ENCODE results near the gene POLD4.

The POLD4 gene

DNA sequence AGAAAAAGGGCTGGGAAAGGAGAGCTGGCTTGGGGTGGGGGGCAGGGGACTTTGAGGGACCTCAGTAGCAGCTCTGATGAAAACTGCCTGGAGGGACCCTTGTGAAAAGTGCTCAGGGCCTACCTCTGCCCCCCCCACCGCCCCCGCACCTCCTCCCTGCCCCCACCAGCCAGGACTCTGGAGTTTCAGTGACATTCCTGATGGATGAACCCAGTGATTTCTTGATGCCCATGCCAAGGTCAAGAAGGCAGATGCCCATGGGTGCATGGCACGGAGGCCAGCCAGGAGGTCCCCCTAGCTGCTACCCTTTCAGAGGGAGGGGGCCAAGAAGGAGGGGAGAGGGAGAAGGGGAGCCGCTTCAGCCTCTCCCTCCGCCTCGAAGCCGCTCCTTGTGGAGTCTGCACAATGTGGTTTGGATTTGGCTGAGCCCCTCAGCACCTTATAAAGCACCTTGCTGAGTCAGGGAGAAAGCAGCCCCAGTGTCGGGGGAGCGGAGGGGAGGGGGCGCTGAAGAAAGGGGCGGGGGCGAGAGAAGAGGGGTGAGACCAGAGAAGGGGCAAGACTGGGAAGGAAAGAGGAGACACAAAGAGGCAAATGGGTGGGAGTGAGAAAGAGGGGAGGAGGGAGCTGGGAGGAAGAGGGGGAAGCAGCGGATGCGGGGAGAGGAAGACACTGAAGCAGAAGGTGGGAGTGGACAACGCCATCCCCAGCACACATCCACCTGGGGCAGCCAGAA is 22.1 kb upstream of the POLD4 start:
- TF ChIP-seq SIN3A (IDR thresholded peaks at IDR 0.05; ENCODE audit: borderline replicate concordance, insufficient read depth, low read length) (no peak), FOXP2 (optimal IDR thresholded peaks at IDR 0.05; ENCODE audit: borderline replicate concordance, extremely low read depth, extremely low read length, insufficient read depth) (no peak), POLR2AphosphoS5 (IDR thresholded peaks at IDR 0.05; ENCODE audit: low read depth, low read length) (no peak), TAF1 (IDR thresholded peaks at IDR 0.05; ENCODE audit: borderline replicate concordance, insufficient read depth, low read length) (no peak)

- TF ChIP-seq POLR2AphosphoS5 (IDR thresholded peaks at IDR 0.05; ENCODE audit: low read depth, low read length) (no peak), FOXP2 (optimal IDR thresholded peaks at IDR 0.05; ENCODE audit: borderline replicate concordance, extremely low read depth, extremely low read length, insufficient read depth) (no peak), TAF1 (IDR thresholded peaks at IDR 0.05; ENCODE audit: borderline replicate concordance, insufficient read depth, low read length) (no peak), REST (IDR thresholded peaks at IDR 0.05; ENCODE audit: insufficient read depth in 1 of 2, low read depth in 2 of 2, low read length in 2 of 2) (no peak), SIN3A (IDR thresholded peaks at IDR 0.05; ENCODE audit: borderline replicate concordance, insufficient read depth, low read length) (no peak)
Measured at GRCh38 chr11:67374571-67375281, 21.4 kb upstream of the POLD4 start.

DNA sequence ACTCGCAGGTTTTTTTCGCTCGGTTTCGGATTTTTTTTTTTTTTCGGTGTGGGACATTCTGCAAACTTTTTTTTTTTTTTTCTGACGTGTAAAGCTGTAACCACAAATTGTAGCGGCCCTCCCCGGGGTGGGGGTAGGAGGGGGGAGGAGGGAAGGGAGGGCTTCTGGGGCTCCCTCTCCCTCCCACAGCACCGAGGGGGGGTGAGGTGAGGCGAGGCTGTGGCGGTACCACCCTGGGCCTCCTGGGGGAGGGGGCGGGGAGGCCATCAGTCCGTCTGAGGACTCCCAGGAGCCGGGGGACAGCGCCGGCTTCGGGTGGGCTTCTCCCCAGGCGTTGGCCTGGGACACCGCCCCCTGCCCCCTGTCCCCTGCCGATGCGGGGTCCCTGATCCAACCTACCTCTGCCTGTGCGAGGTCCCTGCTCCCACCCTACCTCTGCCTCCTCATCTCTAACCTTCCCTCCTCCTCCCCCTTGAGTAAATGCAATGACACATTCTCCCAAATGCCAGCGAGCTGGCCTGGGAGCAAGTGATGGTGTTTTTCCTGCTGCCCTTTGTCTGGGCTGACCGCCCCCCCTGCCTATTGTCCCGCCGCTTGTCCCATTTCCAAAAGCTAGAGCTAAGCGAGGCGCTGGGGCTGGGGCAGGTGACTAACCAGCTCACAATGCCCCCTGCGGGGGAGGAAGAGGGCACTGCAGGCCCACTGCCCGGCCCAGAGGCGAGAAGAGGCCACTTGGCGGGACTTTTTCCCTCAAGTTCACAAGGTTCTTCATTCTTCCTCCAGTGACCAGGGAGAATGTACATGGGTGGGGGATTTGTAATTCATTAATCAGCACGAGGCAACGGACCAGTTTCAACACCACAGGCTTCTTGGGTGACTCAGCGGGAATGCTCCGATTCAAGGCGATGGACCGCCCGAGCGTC is 20.6 kb upstream of the POLD4 start:
- no peak for TF ChIP-seq SIN3A (IDR thresholded peaks at IDR 0.05; ENCODE audit: borderline replicate concordance, insufficient read depth, low read length)
- no peak for TF ChIP-seq FOXP2 (optimal IDR thresholded peaks at IDR 0.05; ENCODE audit: borderline replicate concordance, extremely low read depth, extremely low read length, insufficient read depth)
- TF ChIP-seq TAF1 (IDR thresholded peaks at IDR 0.05; ENCODE audit: borderline replicate concordance, insufficient read depth, low read length), result 0 out of 2 replicates have a peak, but pooled peaks have one; percentile 42
- no peak for TF ChIP-seq REST (IDR thresholded peaks at IDR 0.05; ENCODE audit: insufficient read depth in 1 of 2, low read depth in 2 of 2, low read length in 2 of 2)
- TF ChIP-seq POLR2AphosphoS5 (IDR thresholded peaks at IDR 0.05; ENCODE audit: low read depth, low read length), result no peak

GRCh38 chr11:67372993-67373647 is 19.8 kb upstream of the POLD4 start, which contains the start of gene CLCF1:
Gene CLCF1 (minus strand): TSS chr11:67373598. CDS start chr11:67373539, 59 bp downstream.
- TF ChIP-seq POLR2AphosphoS5 (IDR thresholded peaks at IDR 0.05; ENCODE audit: low read depth, low read length) (no peak), REST (IDR thresholded peaks at IDR 0.05; ENCODE audit: insufficient read depth in 1 of 2, low read depth in 2 of 2, low read length in 2 of 2) (no peak), TAF1 (IDR thresholded peaks at IDR 0.05; ENCODE audit: borderline replicate concordance, insufficient read depth, low read length) (no peak), FOXP2 (optimal IDR thresholded peaks at IDR 0.05; ENCODE audit: borderline replicate concordance, extremely low read depth, extremely low read length, insufficient read depth) (no peak), SIN3A (IDR thresholded peaks at IDR 0.05; ENCODE audit: borderline replicate concordance, insufficient read depth, low read length) (no peak)
